HG03469 (cell line): Measurements from ENCODE around the gene HSBP1L1.
"Not testable (repeated sequence)": the region's sequence is repeated elsewhere in the genome, so short reads cannot be mapped to it uniquely, and the experiment has no call there.

Source experiments
- ATAC-seq: cut with Tn5 transposase; IDR thresholded peaks from one replicate; pipeline ENCODE4 v1.9.1; 2021; ENCODE audit warnings: mild to moderate bottlenecking, moderate library complexity, moderate number of reproducible peaks; ENCODE audit not compliant: unreplicated experiment

HSBP1L1 gene

GRCh38 chr18:79960161-79960801 is 4.2 kb upstream of the HSBP1L1 start:
- not testable (repeated sequence) for ATAC-seq

- no peak for ATAC-seq
Measured at GRCh38 chr18:79960921-79961526, 3.4 kb upstream of the HSBP1L1 start.

- no peak for ATAC-seq
Measured at GRCh38 chr18:79961527-79962291, 2.7 kb upstream of the HSBP1L1 start.

GRCh38 chr18:79962311-79962710 is 2.1 kb upstream of the HSBP1L1 start:
- ATAC-seq, result no peak

- ATAC-seq, result no peak
Measured at GRCh38 chr18:79962835-79963657, 1.4 kb upstream of the HSBP1L1 start.

GRCh38 chr18:79963658-79964329 is 649 bp upstream of the HSBP1L1 start:
- no peak for ATAC-seq

GRCh38 chr18:79965119-79965902 is 868 bp downstream of the HSBP1L1 start:
- ATAC-seq, result no peak

GRCh38 chr18:79970419-79971133 is 6.1 kb downstream of the HSBP1L1 start:
- no peak for ATAC-seq

- ATAC-seq, result no peak
Measured at GRCh38 chr18:79971211-79971952, 6.9 kb downstream of the HSBP1L1 start.

GRCh38 chr18:79971986-79972385 is 7.5 kb downstream of the HSBP1L1 start:
- no peak for ATAC-seq

GRCh38 chr18:79972720-79973119 is 8.3 kb downstream of the HSBP1L1 start:
- ATAC-seq, result no peak

GRCh38 chr18:79973517-79973916 is 9.1 kb downstream of the HSBP1L1 start:
- no peak for ATAC-seq

GRCh38 chr18:79974025-79974654 is 9.7 kb downstream of the HSBP1L1 start:
- no peak for ATAC-seq

GRCh38 chr18:79975043-79975442 is 10.6 kb downstream of the HSBP1L1 start:
- ATAC-seq, result no peak

GRCh38 chr18:79975985-79976680 is 11.7 kb downstream of the HSBP1L1 start:
- no peak for ATAC-seq

GRCh38 chr18:79979843-79980242 is 15.4 kb downstream of the HSBP1L1 start:
- no peak for ATAC-seq

- ATAC-seq, result no peak
Measured at GRCh38 chr18:79980585-79980984, 16.1 kb downstream of the HSBP1L1 start.
